Sigmoid colon (tissue), 7 donors: ENCODE data around the gene CCT2. TPM values are rescaled to one million over a fixed set of nuclear protein-coding genes. Genes with fewer than 3 reads are reported as not detected.

Experiments used
- DNase-seq: peaks from one replicate; pipeline ENCODE4 v3.0.0-alpha.2; 2019
- H3K27ac ChIP-seq, 4 donors: fragments of 200-600 bp; sonication (generic); one replicate each; pipeline ENCODE4 v1.5.1; 2016 to 2019; ENCODE audit warnings: mild to moderate bottlenecking in 1 of 4
- H3K27me3 ChIP-seq, 3 donors: fragments of 200-600 bp; sonication (generic); one replicate each; pipeline ENCODE4 v1.5.1; 2019; ENCODE audit warnings: mild to moderate bottlenecking in 1 of 3
- H3K36me3 ChIP-seq, 4 donors: fragments of 200-600 bp; sonication (generic); one replicate each; pipeline ENCODE4 v1.5.1; 2016 to 2019
- H3K4me1 ChIP-seq, 4 donors: fragments of 200-600 bp; sonication (generic); one replicate each; pipeline ENCODE4 v1.5.1; 2017 to 2019
- H3K4me3 ChIP-seq, 4 donors: fragments of 200-600 bp; sonication (generic); one replicate each; pipeline ENCODE4 v1.5.1; 2017 to 2019; ENCODE audit warnings: mild to moderate bottlenecking in 2 of 4, moderate library complexity in 1 of 4
- H3K9me3 ChIP-seq, 4 donors: fragments of 200-600 bp in 3 of 4; sonication (generic) in 3 of 4; one replicate each; pipeline versions ENCODE4 v1.5.1 to v1.6.1; 2013 to 2019
- CTCF ChIP-seq, 4 experiments: fragments of 450-650 bp in 3 of 4; fragments of 200-600 bp in 1 of 4; IDR thresholded peaks; one replicate each; pipeline ENCODE4 v1.5.1; 2016 to 2019; ENCODE audit warnings: antibody characterized with exemption in 4 of 4, mild to moderate bottlenecking in 3 of 4, moderate library complexity in 2 of 4
- EP300 ChIP-seq, 4 donors: sonication (generic); formaldehyde crosslinking; IDR thresholded peaks; one replicate each; pipeline ENCODE4 v1.6.1; 2017; ENCODE audit warnings: antibody characterized with exemption in 4 of 4
- POLR2A ChIP-seq, 2 donors: fragments of 450-650 bp; IDR thresholded peaks; one replicate each; pipeline ENCODE4 v1.6.1; 2016; ENCODE audit warnings: antibody characterized with exemption in 2 of 2, mild to moderate bottlenecking in 2 of 2, moderate library complexity in 2 of 2
- POLR2AphosphoS5 ChIP-seq, 4 donors: sonication (generic); formaldehyde crosslinking; IDR thresholded peaks; one replicate each; pipeline ENCODE4 v1.6.1; 2017; ENCODE audit warnings: antibody characterized with exemption in 4 of 4
- WGBS, 2 donors: extraction: QIAGEN DNeasy Blood & Tissue Kit; methylation state at CpG; one replicate each; pipeline ENCODE4 v1.1.7; 2013; 5-methylcytosine and 5-hydroxymethylcytosine counted together
- intact Hi-C: fragments of 100-400 bp; cut with DNase I; formaldehyde crosslinking; loops from one replicate; pipeline ENCODE4 v1.15.1; 2023
- polyA plus RNA-seq, 3 donors: library from polyadenylated mRNA; stranded (reverse); fragments of 200-250 nt; gene quantifications; one replicate each; pipeline ENCODE4 v1.2.3, GENCODE V29; 2013
- total RNA-seq, 4 donors: library from RNA; depleted of rRNA; stranded (reverse); fragments of >200 nt; gene quantifications; one replicate each; pipeline ENCODE4 v1.1.0, GENCODE V29; 2016
- donor health status: healthy with polysubstance abuse.
- donor health status: Bipolar disorder and iron deficiency.
- donor health status: healthy.

The CCT2 gene
- total and polyA plus RNA-seq, 7 donors = 79.9 to 126 (median 120) TPM

- Histone ChIP-seq H3K27me3 (no peaks in the 10 kb centered on the region), H3K27ac (no peak overlapping the region), H3K36me3 (no peaks in the 10 kb centered on the region), H3K9me3 (no peaks in the 10 kb centered on the region), H3K4me1 (no peaks in the 10 kb centered on the region), H3K4me3 (no peak overlapping the region)
- DNase-seq = no peak
- intact Hi-C loops = no loop called here
- no peak for TF ChIP-seq POLR2A (IDR thresholded peaks at IDR 0.05)
- TF ChIP-seq CTCF (IDR thresholded peaks at IDR 0.05) = no peak
- TF ChIP-seq EP300 (IDR thresholded peaks at IDR 0.05) = no peak
- TF ChIP-seq POLR2AphosphoS5 (IDR thresholded peaks at IDR 0.05) = no peak
Measured at GRCh38 chr12:69613351-69613750, 28.1 kb downstream of the CCT2 start.

DNA sequence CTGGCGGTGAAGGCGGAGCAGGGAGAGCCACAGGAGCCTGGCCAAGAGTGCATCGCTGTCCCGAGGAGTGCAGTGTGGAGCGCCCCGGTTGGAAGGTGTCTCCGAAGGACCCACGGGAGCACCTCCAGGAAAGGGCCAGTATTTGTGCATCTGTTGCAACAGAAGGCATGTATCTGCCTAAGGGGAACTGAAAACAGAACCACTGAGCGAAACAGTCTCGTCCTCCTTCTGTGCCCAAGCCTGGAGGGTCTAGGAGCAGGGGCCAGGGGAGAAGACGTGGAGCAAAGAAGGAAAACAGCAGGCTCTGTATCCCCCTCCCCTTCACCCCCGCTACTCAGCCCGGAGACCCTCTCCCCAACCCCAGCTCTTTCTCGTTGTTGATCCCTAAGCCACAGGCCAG, 30.8 kb downstream of the CCT2 start:
- no peaks in the 10 kb centered on the region for H3K4me1 ChIP-seq
- H3K27ac ChIP-seq = no peak overlapping the region
- DNase-seq = no peak
- H3K36me3 ChIP-seq = no peaks in the 10 kb centered on the region
- no peak overlapping the region for H3K4me3 ChIP-seq
- no peaks in the 10 kb centered on the region for H3K9me3 ChIP-seq
- no peaks in the 10 kb centered on the region for H3K27me3 ChIP-seq
- intact Hi-C loops = no loop called here
- WGBS, 2 donors = 83 to 87% methylated on average over 14 of the region's 14 CpGs
- TF ChIP-seq POLR2AphosphoS5 (IDR thresholded peaks at IDR 0.05) (no peak), POLR2A (IDR thresholded peaks at IDR 0.05) (no peak)

GRCh38 chr12:69619050-69619449, 33.8 kb downstream of the CCT2 start:
- no peak overlapping the region for H3K4me3 ChIP-seq
- no peak overlapping the region for H3K27ac ChIP-seq
- no peaks in the 10 kb centered on the region for H3K9me3 ChIP-seq
- TF ChIP-seq EP300 (IDR thresholded peaks at IDR 0.05) (no peak), POLR2AphosphoS5 (IDR thresholded peaks at IDR 0.05) (no peak), POLR2A (IDR thresholded peaks at IDR 0.05) (no peak), CTCF (IDR thresholded peaks at IDR 0.05) (no peak)
- H3K27me3 ChIP-seq = no peaks in the 10 kb centered on the region
- no peaks in the 10 kb centered on the region for H3K4me1 ChIP-seq
- no peak for DNase-seq
- no peaks in the 10 kb centered on the region for H3K36me3 ChIP-seq
- intact Hi-C loops = no loop called here
- WGBS, 2 donors = 78 to 80% methylated on average over 6 of the region's 6 CpGs

- intact Hi-C loops = no loop called here
- H3K9me3 ChIP-seq = no peaks in the 10 kb centered on the region
- no peak overlapping the region for H3K27ac ChIP-seq
- DNase-seq = no peak
- H3K27me3 ChIP-seq = no peaks in the 10 kb centered on the region
- no peaks in the 10 kb centered on the region for H3K4me1 ChIP-seq
- no peaks in the 10 kb centered on the region for H3K36me3 ChIP-seq
- 80 to 86% methylated on average over 4 of the region's 4 CpGs for WGBS, 2 donors
- TF ChIP-seq POLR2A (IDR thresholded peaks at IDR 0.05) (no peak), CTCF (IDR thresholded peaks at IDR 0.05) (no peak), EP300 (IDR thresholded peaks at IDR 0.05) (no peak), POLR2AphosphoS5 (IDR thresholded peaks at IDR 0.05) (no peak)
- H3K4me3 ChIP-seq = no peak overlapping the region
Measured at GRCh38 chr12:69620077-69620476, 34.8 kb downstream of the CCT2 start.

DNA sequence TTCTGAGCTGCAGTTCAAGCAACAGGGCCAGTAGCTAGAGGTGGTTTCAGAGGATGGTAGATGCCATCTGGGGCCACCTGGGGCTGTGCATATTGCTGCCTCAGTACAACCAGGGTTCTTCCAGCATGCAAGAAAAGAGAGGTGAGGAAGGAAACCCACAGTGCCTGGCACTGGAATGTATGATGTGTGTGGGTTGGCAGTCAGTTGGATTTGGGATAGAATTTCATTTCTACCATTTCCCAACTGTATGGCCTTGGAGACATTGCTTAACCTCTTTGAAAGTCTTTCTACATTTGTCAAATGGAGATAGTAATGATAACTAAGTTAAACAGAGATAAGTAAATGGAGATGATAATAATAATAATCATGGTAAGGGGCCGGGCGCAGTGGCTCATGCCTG, 35.7 kb downstream of the CCT2 start:
- Histone ChIP-seq H3K36me3 (no peaks in the 10 kb centered on the region), H3K9me3 (no peaks in the 10 kb centered on the region), H3K27ac (no peak overlapping the region), H3K4me3 (no peak overlapping the region), H3K27me3 (no peaks in the 10 kb centered on the region), H3K4me1 (no peaks in the 10 kb centered on the region)
- no peak for DNase-seq
- TF ChIP-seq EP300 (IDR thresholded peaks at IDR 0.05) (no peak), POLR2AphosphoS5 (IDR thresholded peaks at IDR 0.05) (no peak), CTCF (IDR thresholded peaks at IDR 0.05) (no peak), POLR2A (IDR thresholded peaks at IDR 0.05) (no peak)
- intact Hi-C loops = no loop called here
- WGBS, 2 donors = 98 to 99% methylated on average over 2 of the region's 2 CpGs
